ENCODE data around the gene SLC25A21. TPM values are rescaled to one million over a fixed set of nuclear protein-coding genes. Genes with fewer than 3 reads are reported as not detected.

Gene SLC25A21
- polyA plus RNA-seq, 1 experiment, result 0.50 TPM

- H3K4me3 ChIP-seq (ENCODE audit: low read depth, low read length), result no peak overlapping the region
- H3K27me3 ChIP-seq (ENCODE audit: control insufficient read depth, insufficient read depth, low read length), result no peaks in the 10 kb centered on the region; the same call in 1 of the 2 replicates
- no peaks in the 10 kb centered on the region for H3K36me3 ChIP-seq (ENCODE audit: control insufficient read depth, insufficient read depth, low read length)
- TF ChIP-seq CTCF (IDR thresholded peaks at IDR 0.05; ENCODE audit: insufficient read depth, low read depth, low read length), result no peak
- POLR2A ChIA-PET, result no interaction called here
- CTCF ChIA-PET, result interaction anchor here (1.0 kb wide), 1 partner anchor 15 kb away, joined by 3 read pairs; no protein-coding TSS in a partner anchor
- no peak for DNase-seq (ENCODE audit: low read depth)
Measured at GRCh38 chr14:36859119-36859518, 313.3 kb downstream of the SLC25A21 start.

- CTCF ChIA-PET, result no interaction called here
- Histone ChIP-seq H3K4me3 (ENCODE audit: low read depth, low read length) (no peak overlapping the region), H3K36me3 (ENCODE audit: control insufficient read depth, insufficient read depth, low read length) (no peaks in the 10 kb centered on the region), H3K27me3 (ENCODE audit: control insufficient read depth, insufficient read depth, low read length) (no peaks in the 10 kb centered on the region; the same call in 1 of the 2 replicates)
- no peak for DNase-seq (ENCODE audit: low read depth)
- TF ChIP-seq CTCF (IDR thresholded peaks at IDR 0.05; ENCODE audit: insufficient read depth, low read depth, low read length), result no peak
- POLR2A ChIA-PET, result no interaction called here
Measured at GRCh38 chr14:36857842-36858445, 314.5 kb downstream of the SLC25A21 start.

- H3K4me3 ChIP-seq (ENCODE audit: low read depth, low read length), result no peak overlapping the region
- TF ChIP-seq CTCF (IDR thresholded peaks at IDR 0.05; ENCODE audit: insufficient read depth, low read depth, low read length), result no peak
- DNase-seq (ENCODE audit: low read depth), result no peak
- no peaks in the 10 kb centered on the region; the same call in none of the 2 replicates for H3K27me3 ChIP-seq (ENCODE audit: control insufficient read depth, insufficient read depth, low read length)
- POLR2A ChIA-PET, result no interaction called here
- CTCF ChIA-PET, result interaction anchor here (1.5 kb wide), 1 partner anchor 293 kb away, joined by 5 read pairs; no protein-coding TSS in a partner anchor
- H3K36me3 ChIP-seq (ENCODE audit: control insufficient read depth, insufficient read depth, low read length), result no peaks in the 10 kb centered on the region
Measured at GRCh38 chr14:36857136-36857535, 315.3 kb downstream of the SLC25A21 start.

GRCh38 chr14:36856095-36856878 is 316.1 kb downstream of the SLC25A21 start:
- ChIA-PET POLR2A (no interaction called here), CTCF (interaction anchor here (1.5 kb wide), 1 partner anchor 294 kb away, joined by 5 read pairs; no protein-coding TSS in a partner anchor)
- no peak for DNase-seq (ENCODE audit: low read depth)
- TF ChIP-seq CTCF (IDR thresholded peaks at IDR 0.05; ENCODE audit: insufficient read depth, low read depth, low read length), result no peak
- Histone ChIP-seq H3K36me3 (ENCODE audit: control insufficient read depth, insufficient read depth, low read length) (no peaks in the 10 kb centered on the region), H3K4me3 (ENCODE audit: low read depth, low read length) (no peak overlapping the region), H3K27me3 (ENCODE audit: control insufficient read depth, insufficient read depth, low read length) (peaks cover 2% of the 10 kb centered on the region)

GRCh38 chr14:36855396-36855795 is 317.0 kb downstream of the SLC25A21 start:
- CTCF ChIA-PET, result no interaction called here
- no peak for TF ChIP-seq CTCF (IDR thresholded peaks at IDR 0.05; ENCODE audit: insufficient read depth, low read depth, low read length)
- Histone ChIP-seq H3K4me3 (ENCODE audit: low read depth, low read length) (no peak overlapping the region), H3K36me3 (ENCODE audit: control insufficient read depth, insufficient read depth, low read length) (no peaks in the 10 kb centered on the region), H3K27me3 (ENCODE audit: control insufficient read depth, insufficient read depth, low read length) (peaks cover 2% of the 10 kb centered on the region)
- DNase-seq (ENCODE audit: low read depth), result no peak
- POLR2A ChIA-PET, result no interaction called here
